Breast epithelium (tissue), 4 donors: Measurements from ENCODE around the gene OSBPL2. TPM values are rescaled to one million over a fixed set of nuclear protein-coding genes. Genes with fewer than 3 reads are reported as not detected.

Source experiments
- DNase-seq, 2 donors: peaks; one replicate each; pipeline ENCODE4 v3.0.0-alpha.2; 2019; ENCODE audit warnings: low spot score in 2 of 2
- H3K27ac ChIP-seq, 2 donors: fragments of 200-600 bp; sonication (generic) in 1 of 2; one replicate each; pipeline ENCODE4 v1.5.1; 2016 to 2019; ENCODE audit warnings: mild to moderate bottlenecking in 1 of 2
- H3K27me3 ChIP-seq, 2 donors: fragments of 200-600 bp; sonication (generic) in 1 of 2; one replicate each; pipeline versions ENCODE4 v1.5.1 to v1.6.0; 2017 to 2019; ENCODE audit warnings: control low read depth in 1 of 2, mild to moderate bottlenecking in 1 of 2
- H3K36me3 ChIP-seq: fragments of 200-600 bp; one replicate; pipeline ENCODE4 v1.5.1; 2019
- H3K4me1 ChIP-seq, 2 donors: fragments of 200-600 bp; sonication (generic); one replicate each; pipeline ENCODE4 v1.5.1; 2016 to 2019; ENCODE audit warnings: control low read depth in 1 of 2
- H3K4me3 ChIP-seq, 3 donors: fragments of 200-600 bp; sonication (generic); 1 replicate in 2 of 3; 2 replicates in 1 of 3; pipeline ENCODE4 v1.5.1; 2016 to 2019; ENCODE audit warnings: mild to moderate bottlenecking in 3 of 3, moderate library complexity in 2 of 3
- H3K9me3 ChIP-seq, 2 donors: fragments of 200-600 bp; sonication (generic) in 1 of 2; one replicate each; pipeline ENCODE4 v1.5.1; 2016 to 2019; ENCODE audit warnings: control low read depth in 1 of 2
- CTCF ChIP-seq, 3 donors: fragments of 450-650 bp; IDR thresholded peaks; one replicate each; pipeline ENCODE4 v1.5.1; 2016 to 2017; ENCODE audit warnings: antibody characterized with exemption in 3 of 3, mild to moderate bottlenecking in 3 of 3, moderate library complexity in 3 of 3
- POLR2A ChIP-seq: fragments of 450-650 bp; IDR thresholded peaks from one replicate; pipeline ENCODE4 v1.6.1; 2016; ENCODE audit warnings: antibody characterized with exemption, mild to moderate bottlenecking, moderate library complexity
- POLR2AphosphoS5 ChIP-seq, 3 donors: sonication (generic); formaldehyde crosslinking; IDR thresholded peaks; one replicate each; pipeline ENCODE4 v1.6.1; 2017; ENCODE audit warnings: antibody characterized with exemption in 3 of 3
- intact Hi-C: fragments of 100-400 bp; cut with DNase I; formaldehyde crosslinking; loops from one replicate; pipeline ENCODE4 v1.15.1; 2023; ENCODE audit warnings: low total_unique reads
- total RNA-seq, 3 donors: library from RNA; depleted of rRNA; stranded (reverse); fragments of >200 nt; gene quantifications; one replicate each; pipeline ENCODE4 v1.1.0, GENCODE V29; 2016

Gene OSBPL2
- total RNA-seq, 3 donors from 2014 or later: 25.0 to 46.1 (median 38.0) TPM

- H3K9me3 ChIP-seq: no peaks in the 10 kb centered on the region
These were observed 36.3 kb upstream of the OSBPL2 start for GRCh38 chr20:62202083-62202395.

GRCh38 chr20:62202676-62203377 is 35.5 kb upstream of the OSBPL2 start:
- intact Hi-C loops: no loop called here
- Histone ChIP-seq H3K9me3 (no peaks in the 10 kb centered on the region), H3K27me3 (no peaks in the 10 kb centered on the region), H3K27ac (no peak overlapping the region), H3K36me3 (peaks cover 6% of the 10 kb centered on the region), H3K4me1 (no peaks in the 10 kb centered on the region), H3K4me3 (no peak overlapping the region)
- DNase-seq: no peak
- TF ChIP-seq CTCF (IDR thresholded peaks at IDR 0.05): no peak
- TF ChIP-seq POLR2A: no peak
- no peak for TF ChIP-seq POLR2AphosphoS5 (IDR thresholded peaks at IDR 0.05)

More at GRCh38 chr20:62202083-62202395, 36.3 kb upstream of the OSBPL2 start:
- no peak for DNase-seq
- Histone ChIP-seq H3K4me1 (no peaks in the 10 kb centered on the region), H3K27me3 (no peaks in the 10 kb centered on the region), H3K27ac (no peak overlapping the region), H3K36me3 (peaks cover 6% of the 10 kb centered on the region), H3K4me3 (no peak overlapping the region)
- TF ChIP-seq CTCF (IDR thresholded peaks at IDR 0.05) (no peak), POLR2A (no peak), POLR2AphosphoS5 (IDR thresholded peaks at IDR 0.05) (no peak)
- intact Hi-C loops: no loop called here

- TF ChIP-seq POLR2A (no peak), POLR2AphosphoS5 (IDR thresholded peaks at IDR 0.05) (no peak)
- intact Hi-C loops: no loop called here
- Histone ChIP-seq H3K4me1 (no peaks in the 10 kb centered on the region), H3K27ac (no peak overlapping the region), H3K9me3 (no peaks in the 10 kb centered on the region), H3K4me3 (no peak overlapping the region), H3K36me3 (peaks cover 6% of the 10 kb centered on the region), H3K27me3 (no peaks in the 10 kb centered on the region)
- DNase-seq: no peak
These were observed 34.8 kb upstream of the OSBPL2 start for GRCh38 chr20:62203378-62204030.

GRCh38 chr20:62205618-62206387 is 32.5 kb upstream of the OSBPL2 start:
- intact Hi-C loops: no loop called here
- TF ChIP-seq CTCF (IDR thresholded peaks at IDR 0.05) (no peak), POLR2AphosphoS5 (IDR thresholded peaks at IDR 0.05) (no peak)
- Histone ChIP-seq H3K27me3 (peaks cover 4 to 15% of the 10 kb centered on the region in 2 donors), H3K4me1 (no peaks in the 10 kb centered on the region), H3K9me3 (no peaks in the 10 kb centered on the region), H3K4me3 (no peak overlapping the region), H3K36me3 (peaks cover 1% of the 10 kb centered on the region), H3K27ac (no peak overlapping the region)
- no peak for DNase-seq

- H3K4me3 ChIP-seq: no peak overlapping the region
- DNase-seq: no peak
- peaks cover 4 to 20% of the 10 kb centered on the region in 2 donors for H3K27me3 ChIP-seq
- H3K36me3 ChIP-seq: no peaks in the 10 kb centered on the region
- H3K9me3 ChIP-seq: no peaks in the 10 kb centered on the region
- H3K4me1 ChIP-seq: no peaks in the 10 kb centered on the region
- intact Hi-C loops: no loop called here
- no peak overlapping the region for H3K27ac ChIP-seq
- TF ChIP-seq POLR2A (no peak), POLR2AphosphoS5 (IDR thresholded peaks at IDR 0.05) (no peak)
These were observed 31.9 kb upstream of the OSBPL2 start for GRCh38 chr20:62206388-62206775.
